ENCODE results near the gene UACA. TPM values are rescaled to one million over a fixed set of nuclear protein-coding genes. Genes with fewer than 3 reads are reported as not detected.
"Not testable (repeated sequence)": the region's sequence is repeated elsewhere in the genome, so short reads cannot be mapped to it uniquely, and the experiment has no call there.

UACA gene
- total RNA-seq (10 to 100 TPM; 56.9 to 65.1 TPM), polyA plus RNA-seq (ENCODE audit: insufficient read depth, low read depth, low replicate concordance) (10.2 TPM)
- long read RNA-seq, donor 1, full-length matches to known transcripts, result 6 of 28 reads
- long read RNA-seq, donor 1, partial matches to known transcripts, result 22 of 28 reads
- long read RNA-seq, donor 1, other reads (novel, unspliced or antisense), result 0 of 28 reads
- long read RNA-seq, donor 2, partial matches to known transcripts, result 6 of 8 reads
- long read RNA-seq, donor 2, other reads (novel, unspliced or antisense), result 0 of 8 reads

- WGBS, 2 donors, result 1% methylated on average over 17 to 66 of the region's 79 CpGs
- H3K4me3 ChIP-seq, result peak within 1 kb of the TSS; percentile 87 to 89
- H3K4me1 ChIP-seq, result peaks cover 8% of the 10 kb centered on the region
- DNase-seq, result peak; percentile 98
- H3K9me3 ChIP-seq, result no peaks in the 10 kb centered on the region
- no peaks in the 10 kb centered on the region for H3K27me3 ChIP-seq
- no peaks in the 10 kb centered on the region for H3K36me3 ChIP-seq (ENCODE audit: low read depth, missing control alignments)
- peak; percentile 93 for TF ChIP-seq POLR2A (IDR thresholded peaks at IDR 0.05)
- TF ChIP-seq, protein P1, sequence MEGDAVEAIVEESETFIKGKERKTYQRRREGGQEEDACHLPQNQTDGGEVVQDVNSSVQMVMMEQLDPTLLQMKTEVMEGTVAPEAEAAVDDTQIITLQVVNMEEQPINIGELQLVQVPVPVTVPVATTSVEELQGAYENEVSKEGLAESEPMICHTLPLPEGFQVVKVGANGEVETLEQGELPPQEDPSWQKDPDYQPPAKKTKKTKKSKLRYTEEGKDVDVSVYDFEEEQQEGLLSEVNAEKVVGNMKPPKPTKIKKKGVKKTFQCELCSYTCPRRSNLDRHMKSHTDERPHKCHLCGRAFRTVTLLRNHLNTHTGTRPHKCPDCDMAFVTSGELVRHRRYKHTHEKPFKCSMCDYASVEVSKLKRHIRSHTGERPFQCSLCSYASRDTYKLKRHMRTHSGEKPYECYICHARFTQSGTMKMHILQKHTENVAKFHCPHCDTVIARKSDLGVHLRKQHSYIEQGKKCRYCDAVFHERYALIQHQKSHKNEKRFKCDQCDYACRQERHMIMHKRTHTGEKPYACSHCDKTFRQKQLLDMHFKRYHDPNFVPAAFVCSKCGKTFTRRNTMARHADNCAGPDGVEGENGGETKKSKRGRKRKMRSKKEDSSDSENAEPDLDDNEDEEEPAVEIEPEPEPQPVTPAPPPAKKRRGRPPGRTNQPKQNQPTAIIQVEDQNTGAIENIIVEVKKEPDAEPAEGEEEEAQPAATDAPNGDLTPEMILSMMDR (IDR thresholded peaks at IDR 0.05), result no peak
- H3K27ac ChIP-seq, result peak within 1 kb of the TSS; percentile 92 to 96
- intact Hi-C loops (cut with DNase I; ENCODE audit: low total_unique reads), result loop anchor here (10.0 kb wide), 1 partner anchor 51 kb away; no protein-coding TSS in a partner anchor
Observed at GRCh38 chr15:70763120-70763949, at the start of gene UACA. TSS of gene UACA (minus strand) at chr15:70763558. CDS start at chr15:70763407, 151 bp downstream.

GRCh38 chr15:70812827-70813364, 49.5 kb upstream of the UACA start:
- DNase-seq, result no peak
- H3K36me3 ChIP-seq (ENCODE audit: low read depth, missing control alignments), result no peaks in the 10 kb centered on the region
- no peaks in the 10 kb centered on the region for H3K9me3 ChIP-seq
- 92 to 95% methylated on average over 4 of the region's 4 CpGs for WGBS, 2 donors
- H3K4me1 ChIP-seq, result no peaks in the 10 kb centered on the region
- H3K27ac ChIP-seq, result no peak overlapping the region
- no peak for TF ChIP-seq POLR2A (IDR thresholded peaks at IDR 0.05)
- TF ChIP-seq, protein P1 (IDR thresholded peaks at IDR 0.05), result no peak
- H3K27me3 ChIP-seq, result no peaks in the 10 kb centered on the region
- H3K4me3 ChIP-seq, result no peak overlapping the region
- intact Hi-C loops (cut with DNase I; ENCODE audit: low total_unique reads), result loop anchor here (10.0 kb wide), 1 partner anchor 48 kb away; the partner anchor contains the start of gene UACA

GRCh38 chr15:70810916-70811578, 47.7 kb upstream of the UACA start:
- 76 to 82% methylated on average over 9 of the region's 9 CpGs for WGBS, 2 donors
- H3K4me3 ChIP-seq, result no peak overlapping the region
- TF ChIP-seq POLR2A (IDR thresholded peaks at IDR 0.05), result no peak
- TF ChIP-seq, protein P1 (IDR thresholded peaks at IDR 0.05), result no peak
- H3K36me3 ChIP-seq (ENCODE audit: low read depth, missing control alignments), result no peaks in the 10 kb centered on the region
- intact Hi-C loops (cut with DNase I; ENCODE audit: low total_unique reads), result loop anchor here (10.0 kb wide), 1 partner anchor 46 kb away; the partner anchor contains the start of gene UACA
- H3K4me1 ChIP-seq, result no peaks in the 10 kb centered on the region
- DNase-seq, result no peak
- H3K9me3 ChIP-seq, result no peaks in the 10 kb centered on the region
- H3K27me3 ChIP-seq, result no peaks in the 10 kb centered on the region
- no peak overlapping the region for H3K27ac ChIP-seq

- intact Hi-C loops (cut with DNase I; ENCODE audit: low total_unique reads), result no loop called here
- no peak for TF ChIP-seq POLR2A (IDR thresholded peaks at IDR 0.05)
- TF ChIP-seq, protein P1 (IDR thresholded peaks at IDR 0.05), result no peak
- Histone ChIP-seq H3K4me3 (no peak overlapping the region), H3K9me3 (no peaks in the 10 kb centered on the region), H3K4me1 (no peaks in the 10 kb centered on the region), H3K36me3 (ENCODE audit: low read depth, missing control alignments) (no peaks in the 10 kb centered on the region), H3K27ac (peak overlapping the region in 1 of 2 donors; percentile 27), H3K27me3 (no peaks in the 10 kb centered on the region)
- DNase-seq, result peak; percentile 70
- WGBS, 2 donors, result 72 to 75% methylated on average over 9 of the region's 9 CpGs
Observed at GRCh38 chr15:70806992-70807712, 43.8 kb upstream of the UACA start.

DNA sequence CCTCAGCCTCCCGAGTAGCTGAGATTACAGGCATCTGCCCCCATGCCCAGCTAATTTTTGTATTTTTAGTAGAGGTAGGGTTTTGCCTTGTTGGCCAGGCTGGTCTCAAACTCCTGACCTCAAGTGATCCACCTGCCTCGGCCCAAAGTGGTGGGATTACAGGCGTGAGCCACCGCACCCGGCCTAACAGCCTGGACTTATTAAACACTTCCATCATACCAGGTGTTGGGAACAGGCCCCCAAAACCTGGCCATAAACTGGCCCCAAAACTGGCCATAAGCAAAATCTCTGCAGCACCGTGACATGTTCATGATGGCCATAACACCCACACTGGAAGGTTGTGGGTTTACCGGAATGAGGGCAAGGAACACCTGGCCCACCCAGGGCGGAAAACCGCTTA, 41.0 kb upstream of the UACA start:
- H3K36me3 ChIP-seq (ENCODE audit: low read depth, missing control alignments); H3K9me3 ChIP-seq; intact Hi-C loops (cut with DNase I; ENCODE audit: low total_unique reads); H3K4me3 ChIP-seq; DNase-seq; H3K27ac ChIP-seq; H3K27me3 ChIP-seq: not testable (repeated sequence)
- peaks cover 12% of the 10 kb centered on the region for H3K4me1 ChIP-seq
- WGBS, 2 donors, result 96 to 99% methylated on average over 9 of the region's 9 CpGs
